Body of pancreas (tissue), 4 donors: ENCODE measurements around the gene SELENOS. TPM values are rescaled to one million over a fixed set of nuclear protein-coding genes. Genes with fewer than 3 reads are reported as not detected.

Source experiments
- ATAC-seq: fragments of 150-250 bp; one replicate; pipeline ENCODE4 v1.9.1; 2016
- DNase-seq, 4 donors: peaks; one replicate each; pipeline ENCODE4 v3.0.0-alpha.2; 2019
- H3K27ac ChIP-seq, 4 donors: fragments of 200-600 bp; sonication (generic); 1 replicate in 3 of 4; 2 replicates in 1 of 4; pipeline versions ENCODE4 v1.5.1 to v1.6.1; 2016 to 2019; ENCODE audit warnings: mild to moderate bottlenecking in 1 of 4, mixed read lengths in 1 of 4, moderate library complexity in 1 of 4
- H3K27me3 ChIP-seq, 2 donors: fragments of 200-600 bp; sonication (generic); one replicate each; pipeline ENCODE4 v1.6.0; 2016; ENCODE audit warnings: mild to moderate bottlenecking in 1 of 2
- H3K36me3 ChIP-seq, 2 donors: fragments of 200-600 bp; sonication (generic); replicated peaks in 1 of 2; 2 replicates each; pipeline ENCODE4 v1.5.1; 2016; ENCODE audit warnings: low read depth in 2 of 2; ENCODE audit not compliant: insufficient read depth in 1 of 2
- H3K4me1 ChIP-seq: fragments of 200-600 bp; sonication (generic); one replicate; pipeline ENCODE4 v1.6.0; 2016
- H3K4me3 ChIP-seq, 2 donors: fragments of 200-600 bp; sonication (generic); 1 replicate in 1 of 2; 2 replicates in 1 of 2; pipeline ENCODE4 v1.5.1; 2016 to 2019
- H3K9me3 ChIP-seq, 3 donors: fragments of 200-600 bp; sonication (generic); 1 replicate in 2 of 3; 2 replicates in 1 of 3; pipeline ENCODE4 v1.5.1; 2016
- CTCF ChIP-seq, 7 experiments: fragments of 450-650 bp in 4 of 7; fragments of 200-600 bp in 3 of 7; sonication (generic) in 3 of 7; IDR thresholded peaks; one replicate each; pipeline ENCODE4 v1.5.1; 2016 to 2019; ENCODE audit warnings: antibody characterized with exemption in 7 of 7
- POLR2A ChIP-seq, 3 donors: fragments of 450-650 bp; IDR thresholded peaks; one replicate each; pipeline ENCODE4 v1.6.1; 2016; ENCODE audit warnings: antibody characterized with exemption in 3 of 3, mild to moderate bottlenecking in 2 of 3
- WGBS, 2 donors: methylation state at CpG; one replicate each; pipeline ENCODE4 v1.1.5; 2017; 5-methylcytosine and 5-hydroxymethylcytosine counted together
- intact Hi-C: fragments of 100-400 bp; cut with DNase I; formaldehyde crosslinking; loops from one replicate; pipeline ENCODE4 v1.15.1; 2023
- total RNA-seq, 2 donors: library from RNA; depleted of rRNA; stranded (reverse); fragments of >200 nt; gene quantifications; one replicate each; pipeline ENCODE4 v1.1.0, GENCODE V29; 2016

SELENOS gene
- total RNA-seq, 2 donors from 2014 or later: 37.2 to 45.1 TPM

GRCh38 chr15:101310508-101310907 lies 33.2 kb upstream of the SELENOS start:
- no peak for ATAC-seq
- no peaks in the 10 kb centered on the region for H3K4me1 ChIP-seq
- no peaks in the 10 kb centered on the region for H3K36me3 ChIP-seq
- no peak overlapping the region for H3K4me3 ChIP-seq
- 92 to 93% methylated on average over 7 of the region's 7 CpGs for WGBS, 2 donors
- no peaks in the 10 kb centered on the region for H3K27me3 ChIP-seq
- no peaks in the 10 kb centered on the region for H3K9me3 ChIP-seq
- TF ChIP-seq CTCF (IDR thresholded peaks at IDR 0.05): no peak
- no peak for TF ChIP-seq POLR2A (IDR thresholded peaks at IDR 0.05)
- intact Hi-C loops: no loop called here
- H3K27ac ChIP-seq: no peak overlapping the region
- DNase-seq: peak in 1 of 4 donors; percentile 4

GRCh38 chr15:101310161-101310480 lies 32.8 kb upstream of the SELENOS start:
- H3K27ac ChIP-seq: no peak overlapping the region
- TF ChIP-seq POLR2A (IDR thresholded peaks at IDR 0.05): no peak
- TF ChIP-seq CTCF (IDR thresholded peaks at IDR 0.05): no peak
- no peaks in the 10 kb centered on the region for H3K9me3 ChIP-seq
- WGBS, 2 donors: 93% methylated on average over 4 of the region's 7 CpGs; no CpG with 5 or more reads in 1 of the 2 donors
- no peaks in the 10 kb centered on the region for H3K36me3 ChIP-seq
- H3K4me3 ChIP-seq: no peak overlapping the region
- ATAC-seq (no peak), DNase-seq (no peak)
- H3K4me1 ChIP-seq: no peaks in the 10 kb centered on the region
- intact Hi-C loops: no loop called here
- H3K27me3 ChIP-seq: no peaks in the 10 kb centered on the region

GRCh38 chr15:101309436-101310160 lies 32.3 kb upstream of the SELENOS start:
- DNase-seq (peak in 2 of 4 donors; percentile 1 to 7), ATAC-seq (no peak)
- H3K4me3 ChIP-seq: no peak overlapping the region
- H3K36me3 ChIP-seq: no peaks in the 10 kb centered on the region
- H3K27me3 ChIP-seq: no peaks in the 10 kb centered on the region
- no peaks in the 10 kb centered on the region for H3K4me1 ChIP-seq
- TF ChIP-seq CTCF (IDR thresholded peaks at IDR 0.05) (no peak), POLR2A (IDR thresholded peaks at IDR 0.05) (no peak)
- no peak overlapping the region for H3K27ac ChIP-seq
- intact Hi-C loops: loop anchor here (10.0 kb wide), 1 partner anchor 265 kb away; no protein-coding TSS in a partner anchor
- WGBS, 2 donors: 87 to 90% methylated on average over 21 to 25 of the region's 26 CpGs
- H3K9me3 ChIP-seq: no peaks in the 10 kb centered on the region

GRCh38 chr15:101308604-101309435 lies 31.5 kb upstream of the SELENOS start:
- Histone ChIP-seq H3K36me3 (no peaks in the 10 kb centered on the region), H3K4me3 (no peak overlapping the region), H3K27me3 (no peaks in the 10 kb centered on the region), H3K4me1 (no peaks in the 10 kb centered on the region), H3K9me3 (no peaks in the 10 kb centered on the region), H3K27ac (no peak overlapping the region)
- DNase-seq: peak in 1 of 4 donors; percentile 3
- ATAC-seq: no peak
- intact Hi-C loops: loop anchor here (10.0 kb wide), 1 partner anchor 266 kb away; no protein-coding TSS in a partner anchor
- WGBS, 2 donors: 81 to 84% methylated on average over 14 to 19 of the region's 20 CpGs
- TF ChIP-seq POLR2A (IDR thresholded peaks at IDR 0.05): no peak
- TF ChIP-seq CTCF (IDR thresholded peaks at IDR 0.05): no peak
